Adrenal gland (tissue), 5 donors: ENCODE measurements around the gene BCAR3.

Experiments
- CTCF ChIP-seq, 6 experiments: fragments of 450-650 bp in 4 of 6; fragments of 200-600 bp in 2 of 6; sonication (generic) in 1 of 6; IDR thresholded peaks; 1 replicate in 5 of 6; 2 replicates in 1 of 6; pipeline versions ENCODE4 v1.5.1 to v1.8.0; 2016 to 2021; ENCODE audit warnings: antibody characterized with exemption in 6 of 6, mild to moderate bottlenecking in 2 of 6, moderate library complexity in 1 of 6
- POLR2A ChIP-seq, 2 donors: fragments of 450-650 bp; IDR thresholded peaks; one replicate each; pipeline ENCODE4 v1.6.1; 2017; ENCODE audit warnings: antibody characterized with exemption in 2 of 2, mild to moderate bottlenecking in 2 of 2, moderate library complexity in 1 of 2
- donor health status: DM: no; HTN: no; CAD: no.

GRCh38 chr1:93649231-93649630 lies 32.4 kb downstream of the BCAR3 start:
- TF ChIP-seq CTCF (IDR thresholded peaks at IDR 0.05) = no peak
- no peak for TF ChIP-seq POLR2A (IDR thresholded peaks at IDR 0.05)
